H54 (cell line): ENCODE results near the gene MYO1B.

Experiments
- DNase-seq: peaks from one replicate; pipeline ENCODE4 v3.0.0; 2011; ENCODE audit warnings: low spot score, mixed read lengths; ENCODE audit not compliant: insufficient read length
- FAIRE-seq: peaks from 3 replicates; lab custom pipeline; 2011; peaks lifted over from hg19 to GRCh38; lab: Jason Lieb, UNC
- POLR2A ChIP-seq: IDR thresholded peaks from 2 replicates; pipeline ENCODE4 v1.6.1; 2011; ENCODE audit warnings: low read depth, mild to moderate bottlenecking, low read length

The MYO1B gene

DNA sequence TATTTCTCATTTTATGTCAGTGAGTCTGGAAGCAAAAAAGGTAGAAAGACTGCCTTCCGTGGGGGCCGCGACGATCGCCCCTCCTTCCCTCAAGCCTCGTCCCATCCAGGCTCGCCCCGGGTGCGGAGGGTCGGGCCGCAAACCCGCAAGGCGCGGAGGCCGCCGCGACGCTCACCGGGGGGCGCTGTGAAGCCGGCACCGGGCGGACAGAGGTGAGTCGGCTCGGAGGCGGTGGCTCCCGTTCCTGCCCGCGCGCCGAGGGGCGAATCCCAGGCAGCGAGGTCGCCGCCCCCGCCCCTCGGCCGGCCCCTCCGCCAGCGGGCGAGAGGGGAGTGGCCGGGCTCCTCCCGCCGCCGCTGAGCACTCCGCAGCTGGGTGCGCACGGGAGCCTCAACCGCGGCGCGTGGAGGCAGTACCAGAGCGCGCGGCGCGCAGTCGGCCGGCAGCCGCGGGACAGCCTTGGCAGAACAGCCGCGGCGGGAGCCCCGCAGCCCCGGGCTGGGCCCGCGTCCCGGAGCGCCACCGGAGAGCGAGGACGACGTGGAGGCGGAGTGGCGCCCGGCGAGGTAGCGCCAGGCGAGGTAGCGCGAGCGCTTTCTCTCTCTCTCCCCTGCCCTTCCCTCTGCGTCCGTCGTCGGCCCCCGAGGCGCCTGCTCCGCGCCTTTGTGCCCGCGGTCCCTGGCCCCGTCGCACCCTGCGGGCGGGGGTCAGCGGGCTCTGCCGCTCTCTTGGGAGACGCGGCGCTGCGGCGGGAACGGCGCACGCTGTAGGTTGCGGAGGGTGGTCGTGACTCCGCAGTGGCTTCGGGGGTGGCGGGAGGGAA is at the start of gene MYO1B:
MYO1B (plus strand) TSS at position 359 of the 823 bp plus-strand sequence. CDS start 31,492 bp downstream, outside the sequence.
- TF ChIP-seq POLR2A: no peak
- FAIRE-seq: no peak
- no peak for DNase-seq

DNA sequence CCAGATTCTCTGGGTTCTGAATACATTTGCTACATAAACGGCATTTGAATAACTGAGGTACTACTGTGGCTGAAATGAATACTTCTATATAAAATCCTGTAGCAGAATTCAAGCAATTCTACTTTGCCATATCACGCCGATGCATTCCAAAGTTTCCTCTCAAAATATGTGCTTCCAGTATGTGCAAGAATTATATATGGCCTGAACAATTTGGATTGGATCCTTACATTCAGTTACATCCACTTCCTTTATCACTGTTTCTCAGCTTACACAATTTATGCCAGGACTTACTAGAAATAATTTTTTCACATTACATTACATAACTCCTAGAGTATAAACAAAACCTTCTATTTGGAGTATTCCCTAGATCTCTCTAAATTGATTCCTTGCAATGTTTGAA is 48.1 kb upstream of the MYO1B start:
- no peak for TF ChIP-seq POLR2A
- DNase-seq: no peak
- no peak for FAIRE-seq

DNA sequence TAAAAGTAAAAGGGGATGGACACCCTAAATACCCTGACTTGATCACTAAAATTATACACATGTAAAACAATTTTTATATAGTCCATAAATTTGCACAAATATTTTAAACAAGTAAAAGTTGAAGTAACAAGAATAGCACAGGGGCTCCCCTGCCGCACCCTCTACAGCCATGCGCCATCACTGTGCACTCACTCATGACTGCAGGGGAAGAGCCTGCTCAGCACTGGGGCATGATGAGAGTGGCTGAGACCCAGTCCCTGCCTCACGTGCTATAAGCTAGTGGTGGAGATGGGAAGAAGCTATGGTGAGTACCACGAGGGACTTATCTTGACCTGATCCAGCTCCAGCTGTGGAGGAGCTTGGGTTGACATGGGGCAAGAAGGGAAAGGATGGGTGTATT is 46.9 kb upstream of the MYO1B start:
- DNase-seq (no peak), FAIRE-seq (no peak)
- TF ChIP-seq POLR2A: no peak

GRCh38 chr2:191199929-191200512 is 45.2 kb upstream of the MYO1B start:
- DNase-seq (no peak), FAIRE-seq (no peak)
- TF ChIP-seq POLR2A: no peak

- FAIRE-seq: no peak
- no peak for TF ChIP-seq POLR2A
- DNase-seq: no peak
Measured at GRCh38 chr2:191200910-191201309, 44.3 kb upstream of the MYO1B start.

GRCh38 chr2:191202209-191202721 is 42.9 kb upstream of the MYO1B start:
- no peak for FAIRE-seq
- DNase-seq: peak; percentile 15
- no peak for TF ChIP-seq POLR2A

DNA sequence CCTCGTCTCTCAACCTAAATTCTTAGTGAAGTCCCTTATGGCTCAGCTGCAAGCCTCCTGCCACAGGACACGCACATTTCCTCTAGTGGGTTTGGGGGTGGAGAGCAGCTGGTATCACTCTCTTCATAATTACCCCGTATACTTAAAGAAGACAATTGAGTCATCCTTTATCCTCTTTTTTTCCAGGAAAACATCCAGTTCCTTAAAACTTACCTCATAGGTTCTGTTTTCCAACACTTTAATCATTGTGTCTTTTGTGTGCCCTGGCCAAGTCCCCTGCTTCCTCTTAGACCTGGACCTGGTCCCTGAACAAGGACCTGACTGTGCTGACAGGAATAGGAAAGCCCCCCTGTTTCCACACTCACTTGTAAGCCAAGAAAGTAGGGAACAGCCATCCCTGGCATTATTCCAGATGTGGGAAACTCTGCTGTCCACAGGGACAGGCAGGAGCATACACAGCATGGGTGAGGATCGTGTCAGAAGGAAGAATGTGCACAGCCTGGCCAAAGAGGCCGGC is 42.3 kb upstream of the MYO1B start:
- no peak for FAIRE-seq
- TF ChIP-seq POLR2A: no peak
- DNase-seq: no peak

DNA sequence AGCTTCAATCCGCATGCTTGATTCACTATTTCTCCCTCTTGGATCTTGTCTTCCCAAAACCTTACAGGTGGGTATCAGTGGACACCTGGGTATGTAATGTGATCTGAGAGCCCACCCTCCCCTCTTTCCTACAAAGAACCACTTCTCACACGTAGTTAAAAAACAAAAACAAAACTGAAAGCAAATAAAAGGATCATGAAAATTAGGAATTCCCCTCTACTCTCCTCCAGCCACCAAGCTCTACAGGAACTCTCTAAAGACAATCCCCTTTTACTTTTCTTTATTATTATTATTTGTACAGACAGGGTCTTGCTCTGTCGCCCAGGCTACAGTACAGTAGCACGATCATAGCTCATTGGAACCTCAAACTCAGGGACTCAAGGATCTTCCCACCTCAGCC is 40.8 kb upstream of the MYO1B start:
- TF ChIP-seq POLR2A: no peak
- FAIRE-seq (no peak), DNase-seq (no peak)

DNA sequence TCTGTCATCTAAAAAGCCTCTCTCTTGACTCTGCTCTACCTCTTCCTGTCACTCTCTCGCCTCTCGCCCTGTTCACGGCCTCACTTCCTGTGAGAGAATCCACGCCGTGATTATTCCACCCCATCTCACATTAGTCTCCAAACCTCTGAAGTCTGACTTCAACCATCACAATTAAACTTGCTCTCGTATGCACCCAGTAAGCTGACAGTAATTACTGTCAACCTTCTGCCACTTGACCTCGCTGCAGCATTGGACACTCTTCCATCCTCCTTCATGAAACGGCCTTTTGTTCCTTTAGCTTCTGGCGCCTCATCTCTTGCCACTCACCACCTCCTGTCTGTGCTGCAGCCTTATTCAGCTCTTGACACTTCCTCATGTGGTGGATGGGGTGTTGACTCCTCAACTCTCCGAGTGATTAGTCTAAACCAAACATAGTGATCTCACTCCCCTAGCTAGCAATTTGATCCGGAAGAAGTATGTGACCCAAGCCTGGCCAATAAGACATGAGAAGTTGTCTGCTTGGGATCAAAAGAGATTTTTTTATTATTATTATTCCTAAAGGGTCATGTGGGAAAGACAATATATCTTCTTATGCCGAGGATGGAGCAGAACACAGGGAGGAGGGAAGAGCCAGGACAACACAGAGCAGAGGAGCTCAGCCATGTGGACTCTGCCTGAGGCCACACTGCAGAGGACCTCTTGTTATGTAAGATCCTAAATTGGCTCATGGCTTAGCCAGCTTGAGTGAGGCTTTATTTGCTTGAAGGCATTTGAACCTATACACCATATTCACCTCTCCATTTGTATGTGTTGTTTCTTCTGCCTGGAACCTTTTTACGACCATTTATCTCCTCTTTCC is 38.4 kb upstream of the MYO1B start:
- FAIRE-seq: peak; percentile 30
- TF ChIP-seq POLR2A: no peak

DNA sequence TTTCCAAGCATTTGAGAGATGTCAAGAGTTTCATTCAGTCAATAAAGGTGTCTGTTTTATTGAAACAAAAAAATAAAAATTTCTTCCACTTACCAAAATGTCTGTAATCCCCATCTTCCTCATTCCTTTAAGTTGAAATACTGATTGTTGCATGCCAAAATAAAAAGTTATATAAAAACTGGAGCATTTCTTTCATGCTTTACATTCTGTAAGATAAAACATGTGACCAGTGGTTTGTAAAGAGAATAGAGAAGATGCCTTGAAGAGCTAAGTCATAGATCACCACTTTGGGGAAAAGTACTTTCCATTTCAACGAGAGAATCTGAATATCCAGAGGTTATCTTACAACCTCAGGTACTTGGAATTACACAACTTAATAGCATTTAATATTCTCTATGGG is 35.9 kb upstream of the MYO1B start:
- no peak for FAIRE-seq
- TF ChIP-seq POLR2A: no peak
- no peak for DNase-seq

More for the DNA sequence above, 38.4 kb upstream of the MYO1B start:
- no peak for DNase-seq

DNA sequence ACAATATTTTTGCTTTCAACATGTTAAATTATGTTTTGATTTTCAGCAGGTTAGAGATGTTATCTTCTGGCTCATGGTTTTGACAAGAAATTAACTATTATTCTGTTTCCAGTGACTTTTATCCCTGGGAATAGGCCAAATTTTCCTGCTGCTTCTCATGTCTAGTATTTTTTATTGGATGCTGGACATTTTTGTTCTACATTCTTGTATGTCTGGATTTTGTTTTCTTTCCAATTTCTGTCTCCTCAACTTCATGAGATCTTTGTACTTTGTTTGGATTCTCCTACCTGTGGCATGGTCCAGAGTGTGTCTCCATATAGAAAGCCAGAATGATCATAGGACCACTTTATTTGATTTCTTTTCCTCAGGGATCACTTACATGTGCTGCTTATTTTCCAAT is 33.1 kb upstream of the MYO1B start:
- no peak for FAIRE-seq
- DNase-seq: no peak
- no peak for TF ChIP-seq POLR2A

DNA sequence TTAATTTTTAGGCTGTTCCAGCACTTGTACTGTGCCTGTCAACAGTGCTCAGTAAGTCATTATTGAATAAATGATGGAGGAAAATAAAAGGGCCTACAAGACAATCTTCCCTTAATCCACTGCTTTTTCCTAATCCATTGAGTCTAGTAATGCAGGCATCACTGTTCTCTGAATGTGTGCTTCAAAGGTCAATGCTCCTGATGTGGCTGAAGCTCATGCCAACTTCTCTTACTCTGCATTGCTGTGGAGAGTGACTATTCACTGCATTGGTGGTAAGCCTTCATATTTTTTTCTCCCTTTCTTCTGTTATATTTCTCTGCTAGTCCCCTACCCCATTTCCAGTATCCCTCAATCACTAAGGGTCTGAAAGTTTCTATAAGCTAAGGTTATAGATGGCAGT is 31.9 kb upstream of the MYO1B start:
- FAIRE-seq: no peak
- no peak for DNase-seq
- no peak for TF ChIP-seq POLR2A

GRCh38 chr2:191215230-191215629 is 30.0 kb upstream of the MYO1B start:
- FAIRE-seq (no peak), DNase-seq (no peak)
- TF ChIP-seq POLR2A: no peak
